SKM-1 treated with dmso at 0.1 percent for 144 hours (cell line): ENCODE measurements around the gene TMIGD1.

ENCODE experiments used
- DNase-seq: peaks from one replicate; lab custom pipeline; 2025; ENCODE audit not compliant: unreplicated experiment; lab: John Stamatoyannopoulos, UW

The TMIGD1 gene

GRCh38 chr17:30333503-30334360 lies at the start of gene TMIGD1:
TSS of gene TMIGD1 (minus strand) at chr17:30334057. CDS start at chr17:30332133, 1,924 bp downstream.
- no peak for DNase-seq

DNA sequence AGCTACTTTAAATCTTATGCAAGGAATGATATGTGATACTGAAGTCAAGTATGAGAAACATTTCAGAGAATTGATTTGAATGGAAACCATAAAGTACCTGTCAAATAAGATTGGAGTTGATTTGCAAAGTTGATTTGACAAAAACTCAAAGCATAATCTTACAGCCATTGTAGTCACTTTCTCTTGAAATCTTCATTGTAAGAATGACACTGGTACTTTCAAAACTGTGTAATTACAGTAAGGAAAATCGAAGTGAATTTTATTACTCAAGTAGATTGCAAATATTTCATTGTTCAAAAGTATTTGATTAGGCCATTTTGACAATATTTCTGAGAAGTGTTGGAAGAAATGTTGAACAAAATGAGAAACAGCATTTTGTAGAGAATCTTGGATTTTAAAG lies 48.5 kb upstream of the TMIGD1 start:
- DNase-seq = no peak

GRCh38 chr17:30381340-30381659 lies 47.4 kb upstream of the TMIGD1 start:
- DNase-seq = no peak

DNA sequence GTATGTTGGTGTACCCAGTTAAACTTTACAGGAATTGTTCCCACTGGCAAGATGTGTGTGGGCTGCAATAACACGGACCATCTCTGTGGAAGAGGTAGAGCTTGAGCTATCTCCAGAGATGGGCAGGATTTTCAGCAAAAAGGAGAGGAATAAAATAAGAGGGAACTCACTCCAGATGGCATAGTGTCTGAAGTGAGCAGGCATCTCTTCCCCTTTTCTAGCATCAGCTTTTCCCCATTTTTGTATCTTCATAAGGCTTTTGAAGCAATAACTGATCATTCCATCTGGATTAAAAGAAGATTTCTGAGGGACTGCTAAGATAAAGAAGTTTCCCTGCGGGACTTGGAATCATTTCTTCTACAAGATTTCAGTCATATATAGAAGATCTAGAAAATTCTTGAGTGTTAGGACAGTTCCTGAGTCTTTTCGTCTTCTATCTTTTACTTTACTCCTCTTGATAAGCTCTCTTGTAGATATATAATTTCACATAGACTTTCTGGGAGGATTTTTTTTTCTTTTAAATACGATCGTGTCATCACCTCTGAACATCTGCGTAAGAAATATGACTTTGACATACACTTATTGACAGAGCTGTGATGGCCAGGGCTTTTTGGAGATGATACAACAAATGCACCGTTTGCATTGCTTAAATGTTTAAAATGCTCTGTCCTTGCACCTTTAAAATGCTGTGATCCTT lies 46.9 kb upstream of the TMIGD1 start:
- no peak for DNase-seq

DNA sequence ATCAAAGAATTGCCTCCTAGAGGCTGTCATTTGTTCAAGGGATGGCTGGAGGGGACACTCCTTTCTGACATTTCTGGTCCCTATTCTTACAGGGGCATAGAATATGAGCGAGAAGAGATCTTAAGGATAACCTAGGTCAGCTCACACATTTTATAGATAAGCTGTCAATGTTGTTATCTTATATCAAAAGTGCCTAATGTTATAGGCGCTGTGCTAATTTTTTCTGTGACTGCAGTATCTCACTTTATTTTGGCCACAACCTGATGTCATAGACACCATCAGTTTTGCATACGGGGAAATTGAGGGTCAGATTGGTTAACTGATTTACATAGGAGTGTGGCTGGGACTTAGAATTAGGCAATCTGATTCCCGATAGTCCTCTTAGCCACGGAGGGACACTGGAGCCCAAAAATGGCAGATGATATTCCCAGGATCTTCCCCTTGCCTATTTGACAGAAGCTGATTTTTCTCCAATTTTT lies 46.1 kb upstream of the TMIGD1 start:
- DNase-seq = no peak

- no peak for DNase-seq
These were observed 45.5 kb upstream of the TMIGD1 start for GRCh38 chr17:30379303-30379902.

- DNase-seq = peak; percentile 93
These were observed 45.0 kb upstream of the TMIGD1 start, which contains the start of gene CPD for GRCh38 chr17:30378825-30379302. TSS of gene CPD (plus strand) at chr17:30378927. CDS start at chr17:30378981, 54 bp downstream.

DNA sequence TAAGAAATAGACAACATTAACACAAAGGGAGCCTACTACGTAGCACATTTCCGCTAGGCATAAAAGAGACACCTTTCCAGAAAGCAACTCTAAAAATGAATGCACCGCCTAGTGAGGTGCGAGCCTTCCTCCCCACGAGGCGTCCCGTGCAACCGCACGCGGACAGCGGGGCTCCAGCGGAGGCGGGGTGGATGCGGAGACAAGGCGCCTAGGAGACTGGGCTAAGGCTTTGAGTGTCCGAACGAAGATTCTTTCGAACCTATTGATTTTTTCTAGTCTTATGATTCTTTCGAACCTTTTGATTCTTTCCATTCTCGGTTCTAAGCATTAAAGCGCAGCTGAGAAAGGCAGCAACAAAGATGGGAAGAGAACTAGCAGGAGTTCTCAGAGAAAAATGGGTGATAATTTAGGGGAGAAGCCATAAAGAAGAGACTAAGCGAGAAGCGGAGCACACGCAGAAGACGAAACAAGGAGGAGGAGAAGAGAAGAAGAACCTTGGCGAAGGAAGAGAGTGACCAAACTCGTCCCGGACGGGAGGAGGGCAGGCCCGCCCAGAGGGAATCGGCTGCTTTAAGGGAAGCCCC lies 44.5 kb upstream of the TMIGD1 start:
- DNase-seq = no peak

DNA sequence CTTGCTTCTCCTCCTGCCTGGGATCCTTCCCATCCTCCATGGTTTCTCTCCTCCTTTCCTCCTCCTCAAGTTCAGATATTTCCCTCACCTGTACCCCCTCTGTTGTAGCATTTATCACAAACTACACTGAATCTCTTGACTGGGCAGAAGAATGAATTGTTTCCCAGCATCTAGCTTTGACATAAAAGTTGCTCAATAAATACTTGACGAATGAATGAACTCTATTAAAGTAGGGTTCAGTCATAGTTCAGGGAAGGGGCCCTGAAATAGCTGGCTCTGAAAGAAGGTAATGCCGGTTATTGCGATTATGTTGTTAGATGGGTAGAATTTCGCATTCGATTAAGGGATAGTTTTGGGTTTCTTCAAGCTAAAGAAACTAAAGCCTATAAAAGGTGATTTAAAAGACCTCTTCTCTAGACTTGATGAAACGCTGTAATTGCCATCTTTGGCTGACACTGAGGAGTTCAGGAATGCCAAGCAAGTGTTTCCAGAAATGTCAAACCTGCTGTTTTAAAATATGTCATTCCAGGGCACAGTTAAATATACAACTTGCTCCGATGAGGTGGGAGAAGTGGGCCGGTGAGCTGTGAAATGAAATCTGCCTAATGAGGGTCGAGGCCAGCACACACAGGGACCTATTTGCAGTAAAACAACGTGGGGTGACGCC lies 43.9 kb upstream of the TMIGD1 start:
- no peak for DNase-seq

DNA sequence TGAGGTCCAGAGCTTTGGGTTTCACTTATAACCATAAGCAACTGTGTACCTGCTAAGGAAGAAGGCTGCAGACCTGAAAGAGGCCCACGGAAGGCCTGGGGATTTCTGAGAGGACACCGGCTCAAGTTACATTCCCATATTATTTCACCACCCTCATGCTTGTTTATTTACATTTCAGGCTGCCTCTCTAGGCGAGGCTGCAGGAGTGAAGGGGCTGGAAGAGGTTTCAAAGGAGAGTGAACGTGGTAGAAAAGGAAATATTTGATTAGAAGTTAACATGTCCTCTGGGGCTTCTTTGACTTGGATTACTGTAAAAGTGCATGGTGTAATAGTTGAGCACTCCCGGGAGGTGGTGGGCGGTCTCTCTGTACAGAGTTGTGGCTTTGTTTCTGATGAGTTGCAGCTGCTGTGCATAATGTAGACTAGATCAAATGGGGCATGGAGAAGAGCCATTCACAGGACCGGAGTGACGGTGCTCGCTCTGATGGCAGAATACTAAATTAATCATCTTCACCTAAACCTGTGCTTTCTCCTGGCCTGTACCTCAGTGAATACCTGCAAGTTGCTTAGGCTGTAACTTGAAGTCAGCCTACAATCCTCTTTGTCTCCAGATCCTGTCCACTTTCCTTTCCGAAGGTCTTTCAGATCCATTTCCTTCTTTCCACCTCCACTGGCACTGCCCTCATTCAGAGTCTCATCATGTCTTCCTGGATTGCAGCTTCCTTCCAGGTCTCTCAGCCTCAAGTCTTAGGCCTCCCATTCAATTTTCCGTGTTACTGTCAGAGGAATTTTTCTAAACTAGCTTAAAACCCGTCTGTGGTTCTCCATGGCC lies 43.0 kb upstream of the TMIGD1 start:
- DNase-seq = no peak

DNA sequence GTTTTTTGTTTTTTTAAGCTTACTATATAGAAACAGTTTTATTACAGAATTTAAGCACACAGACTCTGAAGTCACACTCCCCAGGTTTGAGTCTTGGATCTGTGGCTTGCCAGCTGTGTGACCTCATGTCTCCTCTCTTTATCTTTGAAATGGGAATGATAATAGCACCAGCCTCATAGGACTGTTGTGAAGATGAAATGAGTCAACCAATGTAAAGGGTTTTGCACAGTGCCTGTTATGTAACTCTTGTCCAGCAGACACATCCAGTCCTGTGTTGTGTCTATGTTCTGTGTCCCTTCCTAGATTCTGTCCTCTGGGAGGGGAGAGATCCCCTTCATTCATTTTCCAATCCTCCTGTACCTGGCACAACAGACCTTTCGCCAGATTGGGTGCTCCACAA lies 41.8 kb upstream of the TMIGD1 start:
- DNase-seq = no peak

DNA sequence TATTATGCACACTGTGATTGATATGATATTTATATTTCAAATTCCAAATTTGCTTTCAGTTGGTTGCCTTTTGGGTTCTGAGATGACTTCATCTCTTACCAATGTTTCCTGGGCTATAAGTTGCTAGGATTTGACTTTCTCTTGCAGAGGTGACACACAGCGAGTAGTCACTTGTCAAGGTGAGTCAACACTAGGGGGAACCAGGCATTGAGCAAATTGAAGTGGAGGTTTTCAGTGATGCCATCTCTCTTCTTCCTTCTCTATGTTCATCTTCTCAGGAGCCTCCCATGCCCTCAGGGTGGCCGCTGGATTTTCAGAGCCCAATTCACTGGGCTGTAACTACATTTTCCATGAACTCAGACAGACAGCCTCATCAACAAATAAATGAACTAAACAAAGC lies 38.9 kb upstream of the TMIGD1 start:
- no peak for DNase-seq

GRCh38 chr17:30369995-30370394 lies 36.1 kb upstream of the TMIGD1 start:
- DNase-seq = no peak

- no peak for DNase-seq
These were observed 35.3 kb upstream of the TMIGD1 start for GRCh38 chr17:30368912-30369720.

DNA sequence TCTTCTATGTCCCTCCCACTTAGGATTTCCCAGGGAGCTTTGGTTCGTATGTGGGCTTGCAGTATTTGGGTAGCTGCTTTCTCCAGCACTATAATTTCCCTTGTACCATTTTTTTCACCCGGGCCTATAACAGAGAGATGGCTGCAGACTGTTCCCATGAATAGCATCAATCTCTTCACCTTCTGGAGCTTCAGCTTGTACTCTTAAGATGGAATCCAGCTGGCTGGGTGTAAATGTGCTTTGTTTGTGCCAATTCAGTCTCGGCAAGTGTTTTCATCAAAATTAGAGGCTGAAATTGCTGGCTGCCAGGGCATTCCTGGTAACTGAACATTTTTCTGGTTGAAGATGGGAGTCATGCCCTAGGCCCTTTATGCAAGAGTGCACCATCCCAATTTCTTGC lies 32.7 kb upstream of the TMIGD1 start:
- DNase-seq = no peak

DNA sequence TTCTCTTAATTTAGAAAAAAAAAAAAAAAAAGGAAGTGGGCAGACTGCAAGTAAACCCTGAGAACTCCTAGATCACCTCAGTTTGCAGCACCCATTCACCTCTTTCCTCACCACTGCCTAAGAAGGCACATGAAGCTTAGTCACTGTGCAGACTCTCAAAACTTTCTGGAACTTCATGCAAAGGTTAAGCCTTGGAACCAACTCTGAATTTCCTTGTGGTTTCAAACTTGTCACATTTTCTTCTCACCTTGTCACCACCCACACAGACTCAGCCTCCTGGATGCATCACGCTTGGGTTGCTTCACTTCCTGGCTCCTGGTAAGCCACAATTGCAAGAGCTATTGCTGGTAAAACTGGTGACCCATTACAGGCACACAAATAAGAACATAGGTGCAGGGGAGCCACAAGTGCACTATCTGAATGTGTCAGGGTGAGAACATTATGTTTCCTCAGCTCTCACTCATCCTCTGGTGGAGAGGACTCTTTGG lies 29.9 kb upstream of the TMIGD1 start:
- peak; percentile 98 for DNase-seq

DNA sequence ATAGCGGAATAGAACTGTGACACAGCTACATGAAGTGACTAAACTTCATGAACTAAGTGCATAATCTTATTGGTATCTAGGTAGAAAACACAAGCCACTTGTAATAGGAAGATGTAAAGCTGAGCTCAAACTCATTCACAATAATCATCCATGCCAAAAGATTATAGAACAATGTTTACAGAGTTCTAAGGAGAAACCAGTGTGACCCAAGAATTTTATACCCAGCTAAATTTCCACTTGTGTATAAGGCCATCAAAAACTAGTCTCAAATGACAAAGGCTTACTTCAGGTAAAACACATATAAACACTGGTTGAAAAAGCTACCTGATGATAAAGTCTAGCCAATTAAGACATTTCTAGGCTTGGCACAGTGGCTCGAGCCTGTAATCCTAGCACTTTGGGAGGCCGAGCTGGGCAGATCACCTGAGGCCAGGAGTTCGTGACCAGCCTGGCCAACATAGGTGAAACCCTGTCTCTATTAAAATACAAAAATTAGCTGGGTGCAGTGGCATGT lies 28.0 kb upstream of the TMIGD1 start:
- DNase-seq = no peak

- peak; percentile 82 for DNase-seq
These were observed 26.4 kb upstream of the TMIGD1 start for GRCh38 chr17:30360086-30360808.
